NCI-H2107 treated with DMSO at 0.1 percent for 48 hours (cell line): ENCODE measurements around the gene DENND6B.

ENCODE experiments used
- DNase-seq: peaks from one replicate; lab custom pipeline; 2025; ENCODE audit not compliant: unreplicated experiment; lab: John Stamatoyannopoulos, UW

DENND6B gene

GRCh38 chr22:50304528-50305392 lies 22.1 kb downstream of the DENND6B start:
- DNase-seq, result no peak

- DNase-seq, result no peak
Measured at GRCh38 chr22:50303848-50304527, 22.8 kb downstream of the DENND6B start.

- DNase-seq, result no peak
Measured at GRCh38 chr22:50303515-50303847, 23.3 kb downstream of the DENND6B start.

GRCh38 chr22:50302564-50302963 lies 24.2 kb downstream of the DENND6B start:
- DNase-seq, result no peak

GRCh38 chr22:50302041-50302541 lies 24.7 kb downstream of the DENND6B start:
- DNase-seq, result no peak

GRCh38 chr22:50301581-50301991 lies 25.2 kb downstream of the DENND6B start:
- DNase-seq, result no peak

- DNase-seq, result no peak
Measured at GRCh38 chr22:50300620-50301257, 26.1 kb downstream of the DENND6B start.

GRCh38 chr22:50299785-50300619 lies 26.8 kb downstream of the DENND6B start:
- DNase-seq, result no peak

GRCh38 chr22:50298937-50299784 lies 27.7 kb downstream of the DENND6B start:
- no peak for DNase-seq

GRCh38 chr22:50298266-50298637 lies 28.6 kb downstream of the DENND6B start:
- DNase-seq, result no peak

GRCh38 chr22:50297510-50298265 lies 29.1 kb downstream of the DENND6B start:
- no peak for DNase-seq

GRCh38 chr22:50296658-50297490 lies 29.9 kb downstream of the DENND6B start:
- no peak for DNase-seq

- DNase-seq, result no peak
Measured at GRCh38 chr22:50294319-50294656, 32.5 kb downstream of the DENND6B start.

- DNase-seq, result no peak
Measured at GRCh38 chr22:50293441-50294318, 33.1 kb downstream of the DENND6B start.

- no peak for DNase-seq
Measured at GRCh38 chr22:50292643-50293440, 34.0 kb downstream of the DENND6B start.

- DNase-seq, result no peak
Measured at GRCh38 chr22:50289942-50290630, 36.7 kb downstream of the DENND6B start.
